Measurements from ENCODE around the gene NCAPH2. TPM values are rescaled to one million over a fixed set of nuclear protein-coding genes. Genes with fewer than 3 reads are reported as not detected.

NCAPH2 gene
- total RNA-seq, 1 experiment from 2014 or later = 24.6 TPM

DNA sequence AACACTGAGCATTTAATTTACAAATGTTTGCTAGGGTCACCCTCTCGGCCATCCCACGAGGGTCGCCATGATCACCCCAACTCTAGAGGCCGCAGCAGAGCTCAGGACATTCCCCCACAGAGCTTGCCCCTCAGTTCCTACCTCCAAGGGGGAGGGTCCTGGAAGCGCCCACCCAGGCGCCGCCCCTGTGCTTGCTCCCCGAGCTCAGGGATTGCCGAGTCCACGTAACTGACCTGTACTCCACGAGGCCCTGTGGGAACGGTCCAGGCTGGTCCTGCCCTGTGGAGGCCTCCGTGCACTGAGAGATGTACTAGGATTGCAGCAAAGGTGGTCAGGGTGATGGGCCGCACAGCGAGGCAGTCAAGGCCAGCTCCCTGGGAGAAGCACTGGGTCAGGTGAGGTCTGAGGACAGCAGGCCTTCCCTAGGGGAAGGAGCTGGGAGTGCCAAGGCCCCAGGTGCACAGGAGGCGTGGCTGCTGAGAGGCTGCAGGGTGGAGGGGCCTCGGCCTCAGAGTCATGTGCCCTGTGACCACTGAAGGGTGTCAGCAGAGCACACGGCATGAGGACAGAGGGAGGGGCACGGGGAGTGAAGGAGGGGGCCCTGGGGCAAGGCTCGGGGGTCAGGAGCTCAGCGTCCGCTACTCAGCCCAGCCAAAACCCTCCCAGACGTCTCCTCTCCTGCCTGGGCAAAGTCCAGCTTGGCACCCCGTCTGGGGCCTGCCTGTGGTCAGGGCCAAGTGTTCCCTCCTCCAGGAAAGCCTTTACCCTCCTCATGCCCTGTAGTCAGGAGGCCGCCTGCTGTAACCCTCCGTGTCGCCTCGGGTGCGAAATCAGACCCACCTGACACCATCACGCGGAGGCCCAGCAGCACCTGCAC, 23.8 kb upstream of the NCAPH2 start:
- H3K4me1 ChIP-seq (ENCODE audit: low read length) = peaks cover 20% of the 10 kb centered on the region
- H4K20me1 ChIP-seq (ENCODE audit: insufficient read depth, low read depth, low read length) = no peaks in the 10 kb centered on the region
- H3K9ac ChIP-seq (ENCODE audit: low read length) = no peak overlapping the region
- no peak overlapping the region for H3K4me3 ChIP-seq (ENCODE audit: low read length)
- H3K27ac ChIP-seq (ENCODE audit: low read length) = no peak overlapping the region
- no peaks in the 10 kb centered on the region for H3K27me3 ChIP-seq (ENCODE audit: low read length)
- H3K36me3 ChIP-seq (ENCODE audit: insufficient read depth, low read length) = no peaks in the 10 kb centered on the region
- DNase-seq = no peak
- H3K9me2 ChIP-seq (replicated peaks; ENCODE audit: insufficient read depth, low read length) = no peaks in the 10 kb centered on the region
- no peaks in the 10 kb centered on the region for H3K79me2 ChIP-seq (ENCODE audit: low read length)
- no peak overlapping the region for H3K4me2 ChIP-seq (ENCODE audit: low read depth, low read length, poor library complexity, severe bottlenecking)
- no peaks in the 10 kb centered on the region for H3K9me3 ChIP-seq (ENCODE audit: low read length)
- H2AFZ ChIP-seq (ENCODE audit: low read length) = no peak overlapping the region

DNA sequence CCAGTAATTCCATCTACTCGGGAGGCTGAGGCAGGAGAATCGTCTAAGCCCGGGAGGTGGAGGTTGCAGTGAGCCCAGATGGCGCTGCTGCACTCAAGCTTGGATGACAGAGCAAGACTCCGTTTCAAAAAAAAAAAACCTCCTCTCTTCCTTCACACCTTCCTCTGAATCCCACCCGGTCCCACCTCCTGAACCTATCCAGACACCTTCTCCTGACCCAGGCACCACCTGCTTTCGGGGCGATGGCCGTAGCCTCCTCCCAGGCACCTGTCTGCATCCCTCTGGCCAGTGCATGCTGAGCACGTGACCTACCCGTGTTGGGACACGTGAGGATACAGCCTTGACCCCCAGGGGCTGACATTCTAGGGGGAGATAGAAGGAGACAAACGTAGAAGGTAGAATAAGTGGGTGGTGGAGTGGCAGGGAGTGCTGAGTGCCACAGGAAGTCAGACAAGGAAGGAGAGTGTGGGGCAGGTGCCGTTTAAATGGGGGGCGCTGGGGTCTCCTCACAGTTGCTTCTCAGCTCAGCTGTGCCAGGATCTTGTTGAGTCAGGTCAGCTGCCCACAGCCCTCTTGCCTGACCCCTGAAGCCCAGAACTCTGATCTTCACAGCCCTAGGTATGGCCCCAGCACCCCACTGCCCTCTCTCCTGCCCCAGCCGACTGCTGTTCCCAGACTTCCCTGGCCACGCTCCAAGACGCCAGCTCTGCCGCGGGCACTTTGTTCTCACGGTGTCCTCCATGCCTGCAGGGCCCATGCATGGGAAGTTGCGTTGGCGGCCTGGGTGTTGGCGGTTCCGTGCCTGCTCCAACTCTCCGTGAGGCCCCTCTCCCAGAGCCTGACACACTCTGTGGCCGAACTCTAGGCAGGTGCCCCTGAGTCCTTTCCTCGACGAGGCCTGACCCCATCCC, 22.5 kb upstream of the NCAPH2 start:
- H3K4me2 ChIP-seq (ENCODE audit: low read depth, low read length, poor library complexity, severe bottlenecking) = no peak overlapping the region
- H3K9me2 ChIP-seq (replicated peaks; ENCODE audit: insufficient read depth, low read length) = no peaks in the 10 kb centered on the region
- H3K79me2 ChIP-seq (ENCODE audit: low read length) = no peaks in the 10 kb centered on the region
- no peak overlapping the region for H2AFZ ChIP-seq (ENCODE audit: low read length)
- H4K20me1 ChIP-seq (ENCODE audit: insufficient read depth, low read depth, low read length) = no peaks in the 10 kb centered on the region
- no peaks in the 10 kb centered on the region for H3K36me3 ChIP-seq (ENCODE audit: insufficient read depth, low read length)
- H3K4me1 ChIP-seq (ENCODE audit: low read length) = peaks cover 20% of the 10 kb centered on the region
- H3K27me3 ChIP-seq (ENCODE audit: low read length) = no peaks in the 10 kb centered on the region
- H3K9me3 ChIP-seq (ENCODE audit: low read length) = no peaks in the 10 kb centered on the region
- no peak for DNase-seq
- no peak overlapping the region for H3K4me3 ChIP-seq (ENCODE audit: low read length)
- no peak overlapping the region for H3K9ac ChIP-seq (ENCODE audit: low read length)
- no peak overlapping the region for H3K27ac ChIP-seq (ENCODE audit: low read length)

DNA sequence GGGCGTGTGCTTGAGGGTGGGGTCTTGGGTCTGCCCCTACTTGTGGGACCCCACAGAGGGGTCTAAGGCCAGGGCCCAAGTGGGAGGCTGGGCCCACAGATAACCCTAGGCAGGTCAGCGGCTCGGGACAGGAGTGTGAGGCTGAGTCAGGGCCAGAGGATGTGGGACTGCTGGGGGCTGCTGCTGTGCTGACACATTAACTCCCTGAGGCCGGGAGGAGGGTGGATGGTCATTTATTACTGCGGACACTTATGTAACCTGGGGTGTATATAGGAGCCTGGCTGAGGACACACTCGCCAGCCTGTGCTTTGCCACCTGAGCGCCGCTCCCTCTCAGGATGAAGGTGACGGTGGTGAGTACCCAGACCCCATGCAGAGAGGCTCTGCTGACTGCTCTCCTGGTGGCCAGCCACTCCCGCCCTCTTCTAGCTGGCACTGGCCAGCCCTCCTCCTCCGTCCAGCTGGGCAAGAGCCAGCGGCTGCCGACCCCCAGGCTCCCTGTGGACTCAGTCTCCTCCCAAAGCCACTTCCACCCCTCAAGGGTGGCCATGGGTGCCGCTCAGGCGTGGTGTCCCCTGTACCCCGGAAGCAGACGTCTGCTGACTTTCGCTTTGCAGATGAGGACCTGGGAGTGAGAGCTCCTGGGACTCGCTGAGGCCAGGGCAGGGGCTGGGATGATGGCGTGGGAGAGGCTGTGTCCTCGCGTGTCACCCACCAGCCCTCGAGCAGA, 21.3 kb upstream of the NCAPH2 start, which contains the start of gene MIOX:
Gene MIOX (plus strand): TSS at position 299 of the 729 bp plus-strand sequence. CDS start 39 bp downstream, at position 338.
- Histone ChIP-seq H3K4me1 (ENCODE audit: low read length) (peaks cover 20% of the 10 kb centered on the region), H2AFZ (ENCODE audit: low read length) (peak within 1 kb of the TSS; percentile 84; the same call in 1 of the 2 replicates), H3K36me3 (ENCODE audit: insufficient read depth, low read length) (no peaks in the 10 kb centered on the region), H3K9me2 (replicated peaks; ENCODE audit: insufficient read depth, low read length) (no peaks in the 10 kb centered on the region), H3K27me3 (ENCODE audit: low read length) (no peaks in the 10 kb centered on the region), H3K27ac (ENCODE audit: low read length) (no peak within 1 kb of the TSS), H3K9me3 (ENCODE audit: low read length) (no peaks in the 10 kb centered on the region), H3K79me2 (ENCODE audit: low read length) (no peaks in the 10 kb centered on the region), H3K4me3 (ENCODE audit: low read length) (peak within 1 kb of the TSS; percentile 53; the same call in 1 of the 2 replicates), H3K9ac (ENCODE audit: low read length) (peak within 1 kb of the TSS; percentile 61), H3K4me2 (ENCODE audit: low read depth, low read length, poor library complexity, severe bottlenecking) (peak within 1 kb of the TSS; percentile 43), H4K20me1 (ENCODE audit: insufficient read depth, low read depth, low read length) (no peaks in the 10 kb centered on the region)
- no peak for DNase-seq

DNA sequence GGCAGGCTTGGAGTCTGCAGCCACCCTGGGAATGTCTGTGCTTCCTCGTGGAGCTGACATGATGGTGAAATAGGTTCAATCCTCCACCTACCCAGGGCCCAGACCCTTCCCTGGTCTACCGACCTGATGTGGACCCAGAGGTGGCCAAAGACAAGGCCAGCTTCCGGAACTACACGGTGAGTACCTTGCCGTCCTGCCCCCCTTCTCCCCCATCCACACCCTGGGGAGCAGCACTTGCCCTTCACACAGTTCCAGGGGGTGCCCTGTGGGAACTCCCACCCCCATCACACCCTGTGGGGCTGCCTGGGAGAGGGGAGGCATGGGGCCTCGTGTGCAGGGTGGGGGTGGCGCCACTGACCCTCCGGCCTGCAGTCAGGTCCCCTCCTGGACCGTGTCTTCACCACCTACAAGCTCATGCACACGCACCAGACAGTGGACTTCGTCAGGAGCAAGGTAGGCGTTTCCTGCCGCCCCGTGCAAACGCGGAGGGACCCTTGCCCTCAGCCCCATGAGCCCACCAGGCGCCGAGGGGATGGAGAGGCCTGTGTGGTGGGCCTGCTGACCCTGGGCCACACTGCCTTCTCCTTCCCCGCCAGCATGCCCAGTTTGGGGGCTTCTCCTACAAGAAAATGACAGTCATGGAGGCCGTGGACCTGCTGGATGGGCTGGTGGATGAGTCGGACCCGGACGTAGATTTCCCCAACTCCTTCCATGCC, 20.6 kb upstream of the NCAPH2 start:
- H3K9me2 ChIP-seq (replicated peaks; ENCODE audit: insufficient read depth, low read length) = no peaks in the 10 kb centered on the region
- peaks cover 20% of the 10 kb centered on the region for H3K4me1 ChIP-seq (ENCODE audit: low read length)
- H4K20me1 ChIP-seq (ENCODE audit: insufficient read depth, low read depth, low read length) = no peaks in the 10 kb centered on the region
- peak overlapping the region; percentile 53; the same call in 1 of the 2 replicates for H3K4me3 ChIP-seq (ENCODE audit: low read length)
- H3K9ac ChIP-seq (ENCODE audit: low read length) = peak overlapping the region; percentile 61
- H3K9me3 ChIP-seq (ENCODE audit: low read length) = no peaks in the 10 kb centered on the region
- H2AFZ ChIP-seq (ENCODE audit: low read length) = peak overlapping the region; percentile 84; the same call in 1 of the 2 replicates
- no peaks in the 10 kb centered on the region for H3K36me3 ChIP-seq (ENCODE audit: insufficient read depth, low read length)
- H3K4me2 ChIP-seq (ENCODE audit: low read depth, low read length, poor library complexity, severe bottlenecking) = peak overlapping the region; percentile 43
- no peaks in the 10 kb centered on the region for H3K27me3 ChIP-seq (ENCODE audit: low read length)
- DNase-seq = no peak
- no peaks in the 10 kb centered on the region for H3K79me2 ChIP-seq (ENCODE audit: low read length)
- H3K27ac ChIP-seq (ENCODE audit: low read length) = no peak overlapping the region

DNA sequence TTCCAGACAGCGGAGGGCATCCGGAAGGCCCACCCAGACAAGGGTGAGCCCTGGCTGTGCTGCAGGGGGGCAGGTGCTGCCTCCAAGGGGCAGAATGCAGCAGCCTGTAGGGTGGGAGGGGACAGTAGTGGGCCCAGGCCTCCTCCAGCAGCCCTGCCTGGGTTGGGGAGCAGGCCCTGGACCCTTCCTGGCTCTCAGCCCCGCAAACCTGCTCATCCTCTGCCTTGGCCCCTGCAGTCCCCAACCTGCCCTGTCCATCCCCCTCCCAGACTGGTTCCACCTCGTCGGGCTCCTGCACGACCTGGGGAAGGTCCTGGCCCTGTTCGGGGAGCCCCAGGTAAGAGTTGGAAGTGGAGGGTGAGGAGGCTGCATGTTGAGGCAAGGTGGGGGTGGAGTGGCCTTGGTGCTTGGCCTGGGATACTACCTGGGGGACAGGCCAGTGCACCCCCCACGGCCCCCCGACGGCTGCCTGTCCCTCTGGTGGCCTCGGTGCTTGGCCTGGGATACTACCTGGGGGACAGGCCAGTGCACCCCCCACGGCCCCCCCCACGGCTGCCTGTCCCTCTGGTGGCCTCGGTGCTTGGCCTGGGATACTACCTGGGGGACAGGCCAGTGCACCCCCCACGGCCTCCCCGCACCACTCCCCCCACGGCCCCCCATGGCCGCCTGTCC, 19.9 kb upstream of the NCAPH2 start:
- peaks cover 15% of the 10 kb centered on the region for H3K4me1 ChIP-seq (ENCODE audit: low read length)
- H3K27ac ChIP-seq (ENCODE audit: low read length) = no peak overlapping the region
- H3K9me3 ChIP-seq (ENCODE audit: low read length) = no peaks in the 10 kb centered on the region
- peak overlapping the region; percentile 53; the same call in 1 of the 2 replicates for H3K4me3 ChIP-seq (ENCODE audit: low read length)
- H2AFZ ChIP-seq (ENCODE audit: low read length) = no peak overlapping the region
- no peaks in the 10 kb centered on the region for H3K36me3 ChIP-seq (ENCODE audit: insufficient read depth, low read length)
- H3K9me2 ChIP-seq (replicated peaks; ENCODE audit: insufficient read depth, low read length) = no peaks in the 10 kb centered on the region
- H3K27me3 ChIP-seq (ENCODE audit: low read length) = no peaks in the 10 kb centered on the region
- peak overlapping the region; percentile 61; the same call in 1 of the 2 replicates for H3K9ac ChIP-seq (ENCODE audit: low read length)
- H3K79me2 ChIP-seq (ENCODE audit: low read length) = no peaks in the 10 kb centered on the region
- no peaks in the 10 kb centered on the region for H4K20me1 ChIP-seq (ENCODE audit: insufficient read depth, low read depth, low read length)
- no peak for DNase-seq
- H3K4me2 ChIP-seq (ENCODE audit: low read depth, low read length, poor library complexity, severe bottlenecking) = no peak overlapping the region

DNA sequence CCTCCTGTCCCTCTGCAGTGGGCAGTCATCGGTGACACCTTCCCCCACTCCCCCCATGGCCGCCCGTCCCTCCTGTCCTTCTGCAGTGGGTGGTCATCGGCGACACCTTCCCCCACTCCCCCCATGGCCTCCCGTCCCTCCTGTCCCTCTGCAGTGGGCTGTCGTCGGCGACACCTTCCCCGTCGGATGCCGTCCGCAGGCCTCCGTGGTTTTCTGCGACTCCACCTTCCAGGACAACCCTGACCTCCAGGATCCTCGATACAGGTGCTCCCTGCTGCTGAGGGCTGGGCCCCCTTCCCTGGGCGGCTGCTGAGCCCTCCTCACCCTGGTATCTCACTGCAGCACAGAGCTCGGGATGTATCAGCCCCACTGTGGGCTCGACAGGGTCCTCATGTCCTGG, 19.1 kb upstream of the NCAPH2 start:
- H3K9me2 ChIP-seq (replicated peaks; ENCODE audit: insufficient read depth, low read length) = no peaks in the 10 kb centered on the region
- no peaks in the 10 kb centered on the region for H3K27me3 ChIP-seq (ENCODE audit: low read length)
- no peak overlapping the region for H3K9ac ChIP-seq (ENCODE audit: low read length)
- H4K20me1 ChIP-seq (ENCODE audit: insufficient read depth, low read depth, low read length) = no peaks in the 10 kb centered on the region
- no peak overlapping the region for H2AFZ ChIP-seq (ENCODE audit: low read length)
- no peak overlapping the region for H3K27ac ChIP-seq (ENCODE audit: low read length)
- H3K4me3 ChIP-seq (ENCODE audit: low read length) = no peak overlapping the region
- no peaks in the 10 kb centered on the region for H3K9me3 ChIP-seq (ENCODE audit: low read length)
- no peak for DNase-seq
- peaks cover 13% of the 10 kb centered on the region for H3K4me1 ChIP-seq (ENCODE audit: low read length)
- H3K36me3 ChIP-seq (ENCODE audit: insufficient read depth, low read length) = no peaks in the 10 kb centered on the region
- no peaks in the 10 kb centered on the region for H3K79me2 ChIP-seq (ENCODE audit: low read length)
- no peak overlapping the region for H3K4me2 ChIP-seq (ENCODE audit: low read depth, low read length, poor library complexity, severe bottlenecking)

Measured in Karpas-422 (cell line).